T1000 (cell line): ENCODE data around the gene ZSWIM4.

Experiments used
- DNase-seq: peaks from one replicate; lab custom pipeline; 2025; ENCODE audit warnings: mixed read lengths; lab: John Stamatoyannopoulos, UW

ZSWIM4 gene

DNA sequence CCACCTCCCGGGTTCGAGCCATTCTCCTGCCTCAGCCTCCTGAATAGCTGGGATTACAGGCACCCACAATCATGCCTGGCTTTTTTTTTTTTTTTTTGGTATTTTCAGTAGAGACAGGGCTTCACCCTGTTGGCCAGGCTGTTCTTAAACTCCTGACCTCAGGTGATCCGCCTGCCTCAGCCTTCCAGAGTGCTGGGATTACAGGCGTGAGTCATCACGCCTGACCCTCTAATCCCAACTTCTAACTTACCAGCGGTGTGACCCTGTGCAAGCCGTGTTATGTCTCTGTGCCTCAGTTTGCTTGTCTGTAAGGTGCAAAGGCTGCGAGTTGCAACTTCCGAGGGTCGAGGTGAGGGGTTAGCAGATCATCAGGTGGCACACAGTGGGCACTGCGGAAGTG is 17.3 kb downstream of the ZSWIM4 start:
- no peak for DNase-seq

DNA sequence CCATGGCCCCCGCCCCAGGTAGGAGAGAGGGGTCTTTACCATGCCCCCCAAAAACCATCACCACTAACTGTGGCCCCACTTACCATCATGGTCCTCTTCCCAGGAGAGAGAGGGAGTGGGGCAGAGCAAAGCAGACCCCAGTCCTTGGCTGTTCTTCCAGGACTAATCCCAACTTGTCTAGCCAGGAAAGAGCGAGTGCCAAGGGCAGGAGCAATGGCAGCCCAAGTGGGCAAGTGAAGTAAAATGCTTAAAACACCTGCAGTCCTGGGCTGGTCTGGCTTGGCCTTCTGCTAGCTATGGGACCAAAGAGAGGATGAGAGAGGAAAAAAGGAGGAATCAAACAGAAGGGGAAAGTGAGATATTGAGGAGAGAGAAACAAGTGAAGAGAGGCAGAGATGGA is 17.9 kb downstream of the ZSWIM4 start:
- DNase-seq = no peak

DNA sequence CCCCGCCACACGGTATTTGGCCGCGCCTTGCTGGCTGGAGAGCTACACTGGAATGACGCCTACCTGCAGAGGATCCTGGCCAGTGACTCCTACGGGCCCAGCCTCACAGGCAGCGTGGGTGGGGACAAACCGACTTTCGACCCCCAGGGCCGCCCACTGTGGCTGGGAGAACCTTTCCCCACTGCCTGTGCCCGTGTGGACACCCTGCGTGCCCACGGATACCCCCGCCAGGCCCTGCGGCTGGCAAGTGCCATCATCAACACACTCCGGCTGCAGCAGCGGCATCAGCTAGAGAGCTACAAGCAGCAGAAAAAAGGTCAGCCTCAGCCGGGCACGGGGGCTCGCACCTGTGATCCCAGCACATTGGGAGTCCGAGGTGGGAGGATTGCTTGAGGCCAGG is 19.3 kb downstream of the ZSWIM4 start:
- no peak for DNase-seq

DNA sequence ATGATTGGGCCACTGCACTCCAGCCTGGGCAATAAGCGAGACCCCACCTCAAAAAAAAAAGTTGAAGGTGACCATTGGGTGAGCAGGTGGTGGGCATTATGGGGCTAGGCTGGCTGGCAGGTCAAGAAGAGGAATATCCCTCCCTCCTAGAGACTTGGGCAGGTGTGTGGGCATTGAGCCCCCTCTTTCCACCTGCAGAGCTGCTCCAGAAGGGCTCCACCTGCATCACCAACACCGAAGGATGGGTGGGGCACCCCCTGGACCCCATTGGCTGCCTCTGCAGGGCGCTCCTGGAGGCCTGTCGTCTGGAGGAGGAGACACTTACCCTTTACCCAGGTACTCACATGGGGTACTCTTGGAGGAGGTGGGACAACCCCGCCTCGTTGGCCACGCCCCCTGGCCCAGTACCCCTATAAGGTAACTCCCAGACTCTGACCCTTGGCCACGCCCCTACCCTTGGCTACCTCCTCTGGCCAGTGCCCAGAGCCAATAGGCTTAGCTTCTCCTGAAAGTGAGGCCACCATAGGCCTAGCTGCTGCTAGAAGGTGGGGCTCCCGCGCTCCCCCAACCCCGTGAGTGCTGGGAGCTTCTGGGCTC is 21.9 kb downstream of the ZSWIM4 start:
- DNase-seq = no peak

DNA sequence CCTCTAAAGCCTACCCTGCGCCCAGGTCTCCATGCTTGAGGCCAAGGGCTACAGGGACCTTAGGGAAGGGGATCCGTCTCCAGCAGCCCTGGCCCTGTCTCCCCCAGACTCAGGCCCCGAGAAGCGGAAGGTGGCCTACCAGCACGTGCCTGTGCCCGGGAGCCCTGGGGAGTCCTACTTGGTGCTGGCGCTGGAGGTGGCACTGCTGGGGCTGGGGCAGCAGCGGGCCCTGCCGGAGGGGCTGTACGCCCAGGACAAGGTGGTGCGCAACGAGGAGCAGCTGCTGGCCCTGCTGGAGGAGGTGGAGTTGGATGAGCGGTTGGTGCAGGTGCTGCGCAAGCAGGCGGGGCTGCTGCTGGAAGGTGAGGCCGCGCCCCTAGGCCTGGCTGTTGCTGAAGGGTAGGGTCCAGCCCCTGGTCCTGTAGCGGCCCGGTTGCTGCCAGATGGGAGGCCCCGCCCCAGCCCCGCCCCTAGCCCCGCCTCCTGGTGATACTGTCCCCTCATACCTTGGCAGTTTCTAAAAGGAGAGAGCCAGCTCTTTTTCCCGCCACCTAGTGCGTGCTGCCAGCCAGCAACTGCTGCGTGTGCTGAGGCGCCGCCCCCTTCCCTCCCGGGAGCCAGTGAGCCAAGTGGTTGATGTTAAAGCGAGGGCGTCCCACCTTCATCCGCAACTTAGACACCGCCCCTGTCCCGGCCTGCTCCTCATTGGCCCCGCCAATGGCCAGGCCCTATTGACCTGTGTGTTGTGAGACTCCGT is 22.6 kb downstream of the ZSWIM4 start:
- no peak for DNase-seq

DNA sequence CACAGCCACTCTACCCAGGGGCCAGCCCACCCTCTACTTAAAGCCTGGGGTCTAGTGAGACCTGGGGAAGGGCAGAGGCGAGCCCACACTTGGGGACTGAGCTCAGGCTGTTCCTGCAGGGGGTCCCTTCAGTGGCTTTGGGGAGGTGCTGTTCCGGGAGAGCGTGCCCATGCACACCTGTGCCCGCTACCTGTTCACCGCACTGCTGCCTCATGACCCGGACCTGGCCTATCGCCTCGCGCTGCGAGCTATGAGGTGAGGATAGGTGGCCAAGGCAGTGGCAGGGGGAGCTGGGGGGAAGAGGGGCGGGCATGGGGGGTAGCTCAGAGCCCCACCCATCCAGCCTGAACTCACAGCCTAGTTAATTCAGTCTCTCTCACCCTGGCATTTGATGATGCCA is 24.0 kb downstream of the ZSWIM4 start:
- no peak for DNase-seq

DNA sequence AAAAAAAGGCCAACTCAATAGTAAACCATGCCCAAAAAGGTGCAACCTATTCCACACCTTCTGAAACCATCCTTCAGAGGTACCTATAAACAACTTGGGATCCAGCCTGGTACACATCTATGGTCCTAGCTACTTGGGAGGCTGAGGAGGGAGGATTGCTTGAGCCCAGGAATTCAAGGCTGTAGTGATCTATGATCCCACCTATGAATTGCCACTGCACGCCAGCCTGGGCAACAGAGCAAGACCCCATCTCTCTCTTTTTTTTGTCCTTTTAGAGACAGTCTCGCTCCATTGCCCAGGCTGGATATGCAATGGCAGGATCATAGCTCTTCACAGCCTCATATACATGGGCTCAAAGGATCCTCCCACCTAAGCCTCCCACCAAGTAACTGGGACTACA is 26.0 kb downstream of the ZSWIM4 start:
- DNase-seq = no peak

DNA sequence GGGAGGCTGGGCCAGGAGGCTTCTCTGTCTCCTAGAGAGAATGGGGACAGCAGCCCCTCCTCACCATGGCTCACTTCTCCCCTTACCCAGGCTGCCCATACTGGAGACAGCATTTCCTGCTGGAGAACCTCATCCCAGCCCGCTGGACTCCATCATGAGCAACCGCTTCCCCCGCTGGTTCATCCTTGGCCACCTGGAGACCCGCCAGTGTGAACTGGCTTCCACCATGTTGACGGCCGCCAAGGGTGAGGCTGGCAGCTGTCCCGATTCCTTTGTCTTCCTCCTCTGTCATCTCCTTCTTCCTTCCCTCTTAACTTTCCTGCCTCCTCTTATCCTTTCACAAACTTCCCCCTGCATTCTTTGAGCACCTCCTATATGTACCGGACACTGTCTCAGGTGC is 28.0 kb downstream of the ZSWIM4 start:
- no peak for DNase-seq

DNA sequence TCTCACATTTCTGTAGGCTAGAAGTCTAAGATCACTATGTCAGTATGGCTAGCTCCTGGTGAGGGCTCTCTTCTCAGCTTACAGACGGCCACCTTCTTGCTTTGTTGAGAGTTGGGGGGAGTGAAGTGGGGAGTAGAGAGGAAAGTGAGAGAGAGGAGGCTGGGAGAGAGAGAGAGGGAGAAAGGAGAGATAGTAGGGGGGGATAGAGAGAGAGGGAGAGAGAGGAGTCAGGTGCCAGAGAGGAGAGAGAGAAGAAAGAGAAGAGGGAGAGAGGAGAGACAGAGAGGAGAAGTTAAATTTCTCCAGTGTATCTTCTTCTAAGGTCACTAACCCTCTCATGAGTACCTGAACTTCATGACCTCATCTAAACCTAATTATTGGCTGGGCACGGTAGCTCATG is 28.7 kb downstream of the ZSWIM4 start:
- DNase-seq = no peak

DNA sequence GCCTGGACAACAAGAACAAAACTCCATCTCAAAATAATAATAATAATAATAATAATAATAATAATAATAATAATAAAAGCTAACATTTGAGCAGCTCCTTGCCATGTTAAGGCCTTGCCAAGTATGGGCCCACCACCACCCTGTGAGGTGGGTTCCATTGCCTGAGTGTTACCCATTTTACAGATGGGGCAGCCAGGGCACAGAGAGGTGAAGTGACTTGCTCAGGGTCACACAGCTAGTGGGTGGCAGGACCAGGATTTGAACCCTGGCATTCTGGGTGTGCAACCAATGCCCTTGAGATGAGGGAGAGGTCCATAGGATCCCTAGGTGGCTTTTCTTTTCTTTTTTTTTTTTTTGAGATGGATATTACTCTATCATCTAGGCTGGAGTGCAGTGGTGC is 29.5 kb downstream of the ZSWIM4 start:
- DNase-seq = no peak

DNA sequence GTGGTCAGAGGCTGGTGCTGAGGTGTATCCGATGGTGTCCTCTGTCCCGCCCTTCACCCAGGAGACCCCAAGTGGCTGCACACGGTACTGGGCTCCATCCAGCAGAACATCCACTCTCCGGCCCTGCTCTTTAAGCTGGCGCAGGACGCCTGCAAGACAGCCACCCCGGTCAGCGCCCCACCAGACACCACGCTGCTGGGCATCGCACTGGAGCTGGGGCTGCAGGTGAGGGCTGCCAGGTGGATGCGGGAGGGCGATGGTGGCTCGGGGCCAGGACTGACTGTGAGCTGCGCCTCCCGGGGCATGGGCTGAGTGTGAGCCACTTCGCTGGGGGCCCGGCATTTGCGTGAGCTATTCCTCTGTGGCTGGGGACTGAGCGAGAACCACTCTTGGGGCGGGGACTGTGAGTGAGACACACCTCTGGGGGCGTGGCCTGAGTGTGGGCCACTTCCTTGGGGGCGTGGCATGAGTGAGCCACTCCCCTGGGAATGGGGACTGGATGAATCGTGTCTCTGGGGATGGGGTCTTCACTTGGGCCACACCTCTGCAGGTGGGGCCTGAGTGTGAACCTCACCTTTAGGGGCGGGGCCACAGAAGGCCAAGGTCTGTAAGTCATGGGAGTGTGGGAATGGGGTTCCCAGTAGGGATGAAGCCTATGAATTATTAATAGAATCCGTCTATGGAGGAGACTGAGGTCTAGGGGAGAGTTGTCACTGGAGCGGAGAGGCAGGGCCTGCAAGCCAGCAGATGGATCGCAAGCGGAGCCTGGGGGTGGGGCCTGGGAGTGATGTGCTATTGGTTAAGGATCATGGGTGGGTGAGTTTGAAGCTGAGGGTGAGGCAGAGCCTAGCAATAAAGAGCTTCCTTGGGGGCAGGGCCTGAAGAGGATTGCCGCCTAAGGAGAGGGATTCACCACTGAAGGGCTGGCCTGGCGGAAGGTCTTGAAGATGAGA is 30.5 kb downstream of the ZSWIM4 start:
- no peak for DNase-seq

DNA sequence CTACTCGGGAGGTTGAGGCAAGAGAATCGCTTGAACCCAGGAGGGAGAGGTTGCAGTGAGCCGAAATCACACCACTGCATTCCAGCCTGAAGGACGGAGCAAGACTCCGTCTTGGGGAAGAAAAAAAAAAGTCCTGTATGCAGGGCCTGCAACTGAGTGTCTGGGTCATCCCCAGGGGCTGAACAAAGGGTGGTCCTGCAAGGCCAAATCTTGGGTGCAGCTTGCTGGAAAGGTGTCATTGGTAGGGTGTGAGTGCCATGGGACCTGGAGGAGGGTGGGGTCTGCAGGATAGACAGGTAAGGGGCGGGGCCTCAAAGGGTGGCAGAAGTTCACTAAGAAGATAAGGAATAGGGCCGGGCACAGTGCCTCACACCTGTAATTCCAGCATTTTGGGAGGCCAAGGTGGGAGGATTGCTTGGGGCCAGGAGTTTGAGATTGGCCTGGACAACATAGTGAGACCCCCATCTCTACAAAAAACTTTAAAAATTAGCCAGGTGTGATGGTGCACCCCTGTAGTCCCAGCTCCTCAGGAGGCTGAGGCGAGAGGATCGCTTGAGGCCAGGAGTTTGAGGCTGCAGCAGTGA is 31.5 kb downstream of the ZSWIM4 start:
- no peak for DNase-seq

DNA sequence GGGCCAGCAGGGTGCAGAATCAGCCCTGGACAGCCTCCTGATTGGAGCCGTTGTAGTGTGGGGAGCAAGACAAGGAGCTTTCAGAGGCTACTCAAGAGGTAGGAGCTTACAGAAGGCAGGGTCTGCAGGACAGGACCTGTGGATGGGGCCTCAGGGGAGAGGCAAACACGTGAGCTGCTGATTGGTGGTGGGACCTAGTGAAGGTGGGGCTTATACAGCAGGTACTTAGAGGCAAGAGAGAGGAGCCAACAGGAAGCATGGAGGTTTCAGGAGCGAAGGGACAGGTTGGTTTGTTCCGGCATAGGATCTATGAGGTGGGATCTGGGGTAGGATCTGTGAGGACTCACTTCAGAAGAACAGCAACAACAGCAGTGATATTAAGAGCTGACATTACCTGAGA is 32.4 kb downstream of the ZSWIM4 start:
- DNase-seq = no peak

DNA sequence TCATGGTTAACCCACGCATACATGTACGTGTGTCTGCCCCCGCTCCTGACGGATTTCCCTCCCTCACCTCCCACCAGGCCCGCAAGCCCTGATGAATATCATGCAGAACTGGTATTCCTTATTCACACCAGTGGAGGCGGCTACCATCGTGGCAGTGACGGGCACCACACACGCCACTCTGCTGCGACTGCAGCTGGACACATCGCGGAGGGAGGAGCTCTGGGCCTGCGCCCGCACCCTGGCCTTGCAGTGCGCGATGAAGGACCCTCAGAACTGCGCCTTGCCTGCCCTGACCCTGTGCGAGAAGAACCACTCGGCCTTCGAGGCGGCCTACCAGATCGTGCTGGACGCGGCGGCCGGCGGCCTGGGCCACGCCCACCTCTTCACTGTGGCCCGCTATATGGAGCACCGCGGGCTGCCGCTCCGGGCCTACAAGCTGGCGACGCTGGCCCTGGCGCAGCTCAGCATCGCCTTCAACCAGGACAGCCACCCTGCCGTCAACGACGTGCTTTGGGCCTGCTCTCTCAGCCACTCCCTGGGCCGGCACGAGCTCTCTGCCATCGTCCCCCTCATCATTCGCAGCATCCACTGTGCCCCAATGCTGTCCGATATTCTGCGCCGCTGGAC is 35.0 kb downstream of the ZSWIM4 start:
- no peak for DNase-seq

DNA sequence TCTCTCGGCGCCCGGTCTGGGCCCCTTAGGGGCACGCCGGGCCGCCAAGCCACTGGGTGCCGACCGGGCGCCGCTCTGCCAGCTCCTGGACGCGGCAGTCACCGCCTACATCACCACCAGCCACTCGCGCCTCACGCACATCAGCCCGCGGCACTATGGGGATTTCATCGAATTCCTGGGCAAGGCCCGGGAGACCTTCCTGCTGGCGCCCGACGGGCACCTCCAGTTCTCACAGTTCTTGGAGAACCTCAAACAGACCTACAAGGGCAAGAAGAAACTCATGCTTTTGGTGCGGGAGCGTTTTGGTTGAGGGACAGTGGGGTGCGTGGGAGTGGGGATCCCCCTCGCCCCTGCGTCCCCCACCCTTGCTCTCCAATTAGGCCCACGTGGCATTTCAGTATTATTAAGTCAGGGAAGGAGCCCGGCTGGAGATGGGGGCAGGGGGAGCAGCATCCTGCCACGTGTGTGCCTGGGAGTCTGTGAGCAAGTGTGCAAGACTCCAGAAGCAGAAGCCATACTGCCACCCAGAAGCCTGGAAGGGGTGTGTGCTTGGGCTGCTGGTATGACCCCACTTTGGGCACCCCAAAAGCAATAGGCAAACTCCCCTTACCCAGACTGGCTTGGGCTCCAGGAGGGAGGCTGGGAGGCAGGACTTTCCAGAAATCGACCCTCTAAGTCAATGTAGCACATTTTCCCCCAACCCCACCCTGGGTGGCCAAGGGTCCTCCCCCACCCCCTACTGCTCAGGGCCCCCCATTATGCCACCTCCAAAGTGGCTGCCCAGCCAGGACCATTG is 35.7 kb downstream of the ZSWIM4 start:
- no peak for DNase-seq

DNA sequence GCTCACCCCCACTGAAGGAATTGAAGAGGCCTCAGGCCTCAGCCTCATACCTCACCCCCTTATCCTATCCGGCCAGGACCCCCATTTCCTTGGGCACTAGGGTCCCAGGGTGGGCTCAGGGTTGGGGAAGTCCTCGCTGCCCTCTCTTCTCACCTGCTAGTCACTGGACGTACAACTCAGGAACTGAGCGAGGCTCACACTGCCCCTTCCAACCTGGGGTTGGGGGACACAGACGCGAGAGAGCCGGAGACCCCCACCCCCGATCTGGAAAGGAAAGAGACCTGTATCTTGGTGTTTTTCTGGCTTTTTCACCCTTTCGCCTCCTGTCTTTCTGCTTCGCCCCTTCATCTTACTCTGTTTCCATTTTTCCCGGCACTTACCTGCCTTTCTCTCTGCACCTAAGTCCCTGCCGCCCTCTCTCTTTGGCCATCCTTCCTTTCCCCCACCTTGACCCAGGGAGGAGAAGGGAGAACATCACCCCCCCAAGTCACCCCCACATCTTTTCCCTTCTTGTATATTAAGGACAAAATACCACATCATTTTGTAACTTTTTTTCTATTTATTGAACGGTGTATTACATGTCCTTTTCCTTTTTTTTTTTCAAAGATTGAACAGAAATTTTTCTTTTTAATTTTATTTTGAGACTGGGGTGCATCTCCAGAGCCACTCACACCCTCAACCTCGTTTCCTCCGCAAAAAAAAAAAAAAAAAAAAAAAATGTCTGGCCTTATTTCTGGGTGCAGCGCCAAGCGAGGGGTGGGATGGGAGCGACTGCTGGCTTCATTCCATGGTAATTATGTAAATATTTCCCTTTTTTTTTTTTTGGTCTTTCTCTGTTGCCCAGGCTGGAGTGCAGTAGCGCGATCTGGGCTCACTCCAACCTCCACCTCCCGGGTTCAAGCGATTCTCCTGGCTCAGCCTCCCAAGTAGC is 36.6 kb downstream of the ZSWIM4 start:
- no peak for DNase-seq

DNA sequence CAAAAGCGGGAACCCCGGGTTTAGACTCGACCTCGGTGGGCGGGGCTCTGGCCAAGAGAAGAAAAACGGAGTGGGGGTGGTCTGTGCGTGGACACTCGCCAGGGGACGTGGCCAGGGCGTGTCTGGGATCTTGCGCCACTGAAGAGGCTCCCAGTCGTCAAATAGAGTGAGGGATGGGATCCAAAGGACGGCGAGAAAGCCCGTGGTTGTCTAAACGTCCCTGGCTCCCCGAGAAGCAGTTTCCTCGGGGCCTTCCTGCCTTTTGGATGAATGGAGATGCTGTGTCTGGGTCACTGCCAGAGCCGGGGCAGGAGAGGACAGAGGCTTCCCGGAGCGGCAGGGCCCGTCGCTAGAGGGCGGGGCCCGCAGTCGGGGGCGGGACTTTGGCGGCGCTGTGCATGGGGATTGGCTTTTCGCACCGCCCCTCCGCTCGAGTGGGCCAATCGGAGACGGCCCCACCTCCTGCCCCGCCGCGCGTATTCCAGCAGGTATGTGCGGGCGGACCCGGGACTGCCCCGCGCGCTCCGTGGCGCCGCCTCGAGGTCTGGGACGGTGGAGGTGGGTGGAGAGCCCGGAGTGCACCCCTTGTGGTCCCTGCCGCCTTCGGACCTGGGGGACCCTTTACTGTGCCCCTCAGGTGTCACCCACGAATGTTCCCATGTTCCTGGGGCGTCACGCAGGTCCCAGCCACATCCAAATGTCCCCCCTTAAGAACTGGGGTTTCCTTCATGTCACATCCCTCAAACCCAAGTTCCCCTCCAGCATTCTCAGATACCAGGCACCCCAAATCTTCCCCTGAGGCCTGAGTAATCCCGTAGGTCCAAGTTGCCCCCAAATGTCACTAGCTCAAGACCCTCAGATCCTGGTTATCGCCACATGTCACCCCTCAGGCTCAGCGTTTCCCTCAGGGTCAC is 38.3 kb downstream of the ZSWIM4 start:
- DNase-seq = peak; percentile 83

DNA sequence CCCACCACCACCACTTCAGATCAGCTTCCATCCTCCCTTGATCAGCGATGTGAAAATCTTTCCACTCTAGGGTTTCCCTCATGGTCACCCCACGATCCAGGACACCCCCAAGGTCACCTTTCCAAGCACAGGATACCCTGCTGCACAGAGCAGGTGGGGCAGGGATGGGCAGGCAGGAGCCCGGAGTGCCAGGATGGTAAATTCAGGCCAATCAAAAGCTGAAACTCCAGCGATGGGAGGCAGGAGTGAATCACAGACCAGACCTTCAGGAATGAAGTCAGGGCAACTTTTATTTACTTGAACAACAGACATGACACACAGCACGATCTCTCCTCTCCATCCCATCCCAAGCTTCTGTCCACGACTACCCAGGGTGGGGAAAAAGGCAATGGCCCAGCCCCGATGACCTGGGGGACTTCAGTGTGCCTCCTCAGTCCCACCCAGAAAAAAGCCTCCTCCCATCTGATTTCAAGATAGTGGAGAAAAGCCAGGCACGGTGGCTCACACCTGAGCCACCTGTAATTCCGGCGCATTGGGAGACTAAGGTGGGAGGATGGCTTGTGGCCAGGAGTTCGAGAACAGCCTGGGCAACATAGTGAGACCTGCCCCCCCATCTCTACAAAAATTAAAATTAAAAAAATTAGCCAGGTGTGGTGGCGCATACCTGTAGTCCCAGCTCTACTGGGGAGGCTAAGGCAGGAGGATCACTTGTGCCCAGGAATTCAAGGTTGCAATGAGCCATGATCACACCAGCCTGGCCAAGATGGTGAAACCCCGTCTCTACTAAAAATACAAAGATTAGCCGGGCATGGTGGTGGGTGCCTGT is 39.2 kb downstream of the ZSWIM4 start:
- no peak for DNase-seq
